Heart left ventricle (tissue), 16 donors: ENCODE results near the gene VWA3B. TPM values are rescaled to one million over a fixed set of nuclear protein-coding genes. Genes with fewer than 3 reads are reported as not detected.
A peak's percentile ranks its signal among the peaks of the same experiment; 100 is the strongest.

Experiments
- ATAC-seq, 4 donors: fragments of 200-7000 bp; cut with Tn5 transposase; one replicate each; pipeline ENCODE4 v1.9.1; 2020 to 2022; ENCODE audit warnings: moderate library complexity in 4 of 4, mild to moderate bottlenecking in 3 of 4, moderate number of reproducible peaks in 1 of 4
- DNase-seq, 5 donors: peaks; one replicate each; pipeline ENCODE4 v3.0.0-alpha.2; 2020
- H3K27ac ChIP-seq, 12 donors: fragments of 200-600 bp; sonication (generic) in 4 of 12; one replicate each; pipeline versions ENCODE4 v1.5.0 to v1.8.0; 2016 to 2022; ENCODE audit warnings: mild to moderate bottlenecking in 2 of 12
- H3K27me3 ChIP-seq, 9 donors: fragments of 200-600 bp; sonication (generic) in 2 of 9; one replicate each; pipeline versions ENCODE4 v1.5.1 to v1.8.0; 2016 to 2022; ENCODE audit warnings: mild to moderate bottlenecking in 3 of 9
- H3K36me3 ChIP-seq, 9 donors: fragments of 200-600 bp; sonication (generic) in 2 of 9; one replicate each; pipeline versions ENCODE4 v1.5.0 to v1.8.0; 2018 to 2022; ENCODE audit warnings: mild to moderate bottlenecking in 2 of 9
- H3K4me1 ChIP-seq, 12 donors: fragments of 200-600 bp; sonication (generic) in 4 of 12; one replicate each; pipeline versions ENCODE4 v1.5.0 to v1.8.0; 2016 to 2022; ENCODE audit warnings: mild to moderate bottlenecking in 3 of 12
- H3K4me3 ChIP-seq, 12 donors: fragments of 200-600 bp; sonication (generic) in 4 of 12; one replicate each; pipeline versions ENCODE4 v1.5.0 to v1.8.0; 2017 to 2022; ENCODE audit warnings: mild to moderate bottlenecking in 9 of 12, moderate library complexity in 4 of 12
- H3K9me3 ChIP-seq, 12 donors: fragments of 200-600 bp; sonication (generic) in 4 of 12; one replicate each; pipeline versions ENCODE4 v1.5.0 to v1.8.0; 2016 to 2022; ENCODE audit warnings: mild to moderate bottlenecking in 1 of 12
- CTCF ChIP-seq, 12 donors: fragments of 200-600 bp; sonication (generic) in 4 of 12; IDR thresholded peaks; one replicate each; pipeline versions ENCODE4 v1.5.0 to v1.8.0; 2018 to 2022; ENCODE audit warnings: antibody characterized with exemption in 12 of 12, mild to moderate bottlenecking in 5 of 12
- POLR2A ChIP-seq, 2 donors: fragments of 450-650 bp; IDR thresholded peaks; one replicate each; pipeline ENCODE4 v1.6.1; 2017; ENCODE audit warnings: antibody characterized with exemption in 2 of 2, mild to moderate bottlenecking in 2 of 2, moderate library complexity in 2 of 2
- WGBS, 4 donors: extraction: QIAGEN DNeasy Blood & Tissue Kit in 2 of 4; methylation state at CpG; one replicate each; pipeline versions ENCODE4 v1.1.5 to v1.1.7; 2013 to 2018; 5-methylcytosine and 5-hydroxymethylcytosine counted together
- intact Hi-C, 10 donors: fragments of 100-400 bp; cut with DNase I; formaldehyde crosslinking; loops; one replicate each; pipeline versions ENCODE4 v1.11.1 to v1.14.2; 2022
- polyA plus RNA-seq, 2 donors: library from polyadenylated mRNA; stranded (reverse); fragments of 200-250 nt; gene quantifications; one replicate each; pipeline ENCODE4 v1.2.3, GENCODE V29; 2013
- total RNA-seq, 9 donors: library from RNA; depleted of rRNA in 2 of 9; stranded (reverse); fragments of >200 nt in 2 of 9; fragmentation: NEBNext Ultra II Directional in 3 of 9; extraction: Animal tissue kit (Norgen Biotek cat#: 25700) in 3 of 9; gene quantifications; one replicate each; pipeline versions ENCODE4 v1.1.0 to v1.2.4, GENCODE V29; 2016 to 2023
- donor health status: ischemic (EF 13 %, LVEDD 7.1; RV severe dilation, severe dysfunction).
- donor health status: healthy with polysubstance abuse.
- donor health status: DM: no; HTN: yes; CAD: no.
- donor health status: DM: no; HTN: no; CAD: no.
- donor health status: ischemic (EF 25% LVEDD 6.9; RV normal size, moderate dysfunction).
- donor health status: ischemic (EF 25% LVEDD 5.7; RV mildly dilated, moderate dysfunction).
- donor health status: healthy.
- donor health status: DM: yes; HTN: yes; CAD: no.
- donor health status: ischemic (EF 35%, LVEDD 5.7; RV mildly dilated, moderate dysfunction).
- donor health status: nonischemic (EF 11% LVEDD 7.7; RV severe dilation, severe dysfunction).
- donor health status: DM: yes; HTN: yes; CAD: no.
- donor health status: PGD.
- donor health status: ischemic (EF 29% LVEDD 5.4; RV normal size, mild dysfunction).
- donor health status: nonischemic (EF 23%, LVEDD 6.1; RV moderate dilation, normal function).

Gene VWA3B
- total and polyA plus RNA-seq, 11 donors = 0.11 to 0.61 (median 0.24) TPM; not detected in 1

DNA sequence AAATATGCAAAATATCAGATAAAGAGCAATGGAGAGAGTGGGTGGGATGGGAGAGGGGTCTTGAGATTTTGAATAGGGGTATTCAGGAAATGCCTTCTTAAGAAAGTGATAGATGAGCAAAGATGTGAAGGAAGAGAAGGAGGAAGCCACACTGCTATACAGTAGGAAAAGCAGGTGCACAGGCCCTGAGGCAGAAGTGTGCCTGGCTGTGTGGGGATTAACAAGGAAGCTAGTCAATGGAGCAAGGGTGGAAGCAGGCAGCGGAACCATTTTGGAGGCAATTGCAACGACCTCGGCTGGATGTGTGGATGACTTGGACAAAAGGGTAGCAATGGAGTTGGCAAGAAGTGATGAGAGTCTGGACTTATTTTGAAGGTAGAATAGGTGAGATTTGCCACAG is 248.3 kb downstream of the VWA3B start:
- DNase-seq = no peak
- Histone ChIP-seq H3K27me3 (peaks cover 0 to 10% (median 0%) of the 10 kb centered on the region in 9 donors), H3K27ac (no peak overlapping the region), H3K36me3 (no peaks in the 10 kb centered on the region), H3K9me3 (peaks cover 0 to 8% (median 0%) of the 10 kb centered on the region in 12 donors), H3K4me3 (no peak overlapping the region), H3K4me1 (no peaks in the 10 kb centered on the region)
- intact Hi-C loops = no loop called here
- no peak for ATAC-seq
- 81 to 90% (median 85%) methylated on average over 3 of the region's 3 CpGs for WGBS, 4 donors
- no peak for TF ChIP-seq POLR2A (IDR thresholded peaks at IDR 0.05)
- no peak for TF ChIP-seq CTCF (IDR thresholded peaks at IDR 0.05)

GRCh38 chr2:98341241-98341640 is 254.3 kb downstream of the VWA3B start:
- 89 to 94% (median 92%) methylated on average over 2 of the region's 2 CpGs for WGBS, 4 donors
- TF ChIP-seq CTCF (IDR thresholded peaks at IDR 0.05) = no peak
- no peak for TF ChIP-seq POLR2A (IDR thresholded peaks at IDR 0.05)

DNA sequence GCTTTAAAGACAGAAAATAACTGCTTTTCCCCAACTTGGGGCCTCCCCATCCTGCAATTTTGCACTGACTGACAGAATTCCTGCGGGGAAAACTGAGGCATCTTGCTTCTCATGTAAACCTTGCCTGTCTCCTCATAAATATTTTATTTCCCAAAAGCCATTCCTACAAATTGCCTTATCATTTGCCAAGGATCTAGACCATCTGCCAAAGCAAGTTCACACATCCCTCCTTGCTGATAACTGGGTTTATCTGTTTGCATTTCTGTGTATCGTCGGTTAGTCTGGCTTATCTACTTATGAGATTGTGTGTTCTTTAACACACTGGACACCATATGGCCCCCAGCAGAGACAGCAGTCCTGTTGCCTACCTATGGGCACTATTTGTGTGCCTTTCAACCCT is 256.3 kb downstream of the VWA3B start:
- DNase-seq (no peak), ATAC-seq (no peak)
- Histone ChIP-seq H3K4me1 (peaks cover 0 to 17% (median 6%) of the 10 kb centered on the region in 12 donors), H3K27ac (no peak overlapping the region), H3K27me3 (peaks cover 25 to 49% (median 35%) of the 10 kb centered on the region in 9 donors), H3K4me3 (no peak overlapping the region), H3K36me3 (no peaks in the 10 kb centered on the region), H3K9me3 (peaks cover 0 to 5% (median 0%) of the 10 kb centered on the region in 12 donors)
- WGBS, 4 donors = 23 to 33% (median 31%) methylated on average over 3 of the region's 3 CpGs
- intact Hi-C loops = no loop called here
- TF ChIP-seq POLR2A (IDR thresholded peaks at IDR 0.05) (no peak), CTCF (IDR thresholded peaks at IDR 0.05) (no peak)

More at GRCh38 chr2:98341241-98341640, 254.3 kb downstream of the VWA3B start:
- ATAC-seq = no peak
- no peak overlapping the region for H3K27ac ChIP-seq
- DNase-seq = no peak
- H3K27me3 ChIP-seq = peaks cover 7 to 28% (median 15%) of the 10 kb centered on the region in 9 donors
- peaks cover 0 to 8% (median 0%) of the 10 kb centered on the region in 12 donors for H3K9me3 ChIP-seq
- H3K4me3 ChIP-seq = no peak overlapping the region
- H3K4me1 ChIP-seq = peaks cover 0 to 2% (median 0%) of the 10 kb centered on the region in 12 donors
- H3K36me3 ChIP-seq = no peaks in the 10 kb centered on the region
- intact Hi-C loops = no loop called here

DNA sequence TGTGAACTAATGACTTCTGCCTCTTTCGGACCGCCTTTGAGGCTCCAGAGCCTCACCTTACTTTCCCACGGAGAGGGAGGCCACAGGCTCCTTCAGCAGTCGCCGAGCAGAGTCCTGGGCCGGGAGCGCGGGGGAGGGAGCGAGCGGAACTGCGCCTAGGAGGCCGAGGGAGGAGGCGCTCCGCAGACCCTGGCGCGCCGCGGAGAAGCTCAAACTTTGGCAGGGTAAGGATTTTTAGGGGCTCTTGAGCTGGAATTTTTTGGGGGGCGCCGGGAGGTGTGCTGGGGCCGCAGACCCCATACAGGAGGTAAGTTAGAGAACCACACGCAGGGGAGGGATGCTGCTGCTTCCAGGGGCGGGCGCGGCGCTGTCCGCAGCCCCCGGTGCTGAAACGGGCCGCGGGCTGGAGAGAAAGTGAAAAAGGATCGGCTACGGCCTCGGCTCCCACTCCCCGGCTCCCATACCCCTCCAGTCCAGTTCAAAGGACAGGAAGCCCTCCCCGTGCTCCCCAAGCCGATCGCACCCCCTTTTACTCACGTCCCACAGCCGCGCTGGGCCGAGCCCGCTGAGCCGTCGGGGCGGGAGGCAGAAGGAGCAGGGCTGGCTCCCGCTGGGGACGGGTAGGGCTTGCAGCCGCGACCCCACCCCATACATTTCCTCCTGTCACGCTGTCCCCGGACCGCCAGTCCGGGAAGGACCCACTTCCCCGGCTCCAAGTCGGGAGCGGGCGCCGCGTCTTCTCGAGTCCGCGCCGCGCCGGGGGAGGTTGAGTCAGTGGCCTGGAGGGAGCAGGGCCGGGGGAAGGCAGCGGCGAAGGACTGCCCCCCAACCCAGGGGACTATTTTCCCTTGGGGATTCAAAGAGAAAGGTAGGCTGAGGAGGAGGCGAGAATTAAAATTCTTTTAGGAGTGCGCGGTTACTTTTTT is 259.6 kb downstream of the VWA3B start, which contains the start of gene CNGA3:
Gene CNGA3, plus strand, starts transcription at position 146 of the 926 bp plus-strand sequence. CDS start 23,520 bp downstream, outside the sequence.
- intact Hi-C loops = no loop called here
- peak within 1 kb of the TSS in 10 of 12 donors; percentile 1 to 30 (median 18) for H3K4me3 ChIP-seq
- peaks cover 31 to 82% (median 48%) of the 10 kb centered on the region in 9 donors for H3K27me3 ChIP-seq
- DNase-seq (peak in 2 of 5 donors; percentile 12 to 30), ATAC-seq (peak in 3 of 4 donors; percentile 42 to 75 (median 48))
- WGBS, 4 donors = 2 to 3% (median 3%) methylated on average over 58 to 72 of the region's 72 CpGs
- H3K36me3 ChIP-seq = no peaks in the 10 kb centered on the region
- H3K27ac ChIP-seq = no peak within 1 kb of the TSS
- TF ChIP-seq CTCF (IDR thresholded peaks at IDR 0.05) (no peak), POLR2A (IDR thresholded peaks at IDR 0.05) (no peak)
- no peaks in the 10 kb centered on the region for H3K9me3 ChIP-seq
- peaks cover 0 to 17% (median 6%) of the 10 kb centered on the region in 12 donors for H3K4me1 ChIP-seq
